CD4-positive, alpha-beta T cell treated with Interleukin-21 for 1 hour (primary cell): ENCODE results near the gene LAMC3.
A peak's percentile ranks its signal among the peaks of the same experiment; 100 is the strongest.
"Not testable (repeated sequence)": the region's sequence is repeated elsewhere in the genome, so short reads cannot be mapped to it uniquely, and the experiment has no call there.

ENCODE experiments used
- DNase-seq: peaks from one replicate; pipeline ENCODE4 v3.0.0-alpha.2; 2020

Gene LAMC3

GRCh38 chr9:130992682-130993032, 16.3 kb upstream of the LAMC3 start:
- no peak for DNase-seq

GRCh38 chr9:130993303-130994030, 15.5 kb upstream of the LAMC3 start:
- no peak for DNase-seq

- DNase-seq, result no peak
These were observed 14.6 kb upstream of the LAMC3 start for GRCh38 chr9:130994135-130995085.

- DNase-seq, result peak; percentile 6
These were observed 13.6 kb upstream of the LAMC3 start for GRCh38 chr9:130995086-130996011.

- no peak for DNase-seq
These were observed 12.8 kb upstream of the LAMC3 start for GRCh38 chr9:130996205-130996604.

- DNase-seq, result no peak
These were observed 12.1 kb upstream of the LAMC3 start for GRCh38 chr9:130996676-130997394.

- no peak for DNase-seq
These were observed 11.6 kb upstream of the LAMC3 start for GRCh38 chr9:130997395-130997684.

- DNase-seq, result peak; percentile 18
These were observed 10.9 kb upstream of the LAMC3 start for GRCh38 chr9:130997925-130998596.

- DNase-seq, result no peak
These were observed 10.3 kb upstream of the LAMC3 start for GRCh38 chr9:130998597-130999244.

GRCh38 chr9:130999245-130999623, 9.7 kb upstream of the LAMC3 start:
- DNase-seq, result no peak

GRCh38 chr9:131000526-131000925, 8.4 kb upstream of the LAMC3 start:
- DNase-seq, result not testable (repeated sequence)

- no peak for DNase-seq
These were observed 8.0 kb upstream of the LAMC3 start for GRCh38 chr9:131001021-131001420.

GRCh38 chr9:131001990-131002389, 7.0 kb upstream of the LAMC3 start:
- no peak for DNase-seq

GRCh38 chr9:131006601-131007000, 2.4 kb upstream of the LAMC3 start:
- DNase-seq, result no peak

- DNase-seq, result no peak
These were observed 888 bp upstream of the LAMC3 start for GRCh38 chr9:131008086-131008485.

GRCh38 chr9:131008563-131008908, 438 bp upstream of the LAMC3 start:
- DNase-seq, result no peak

GRCh38 chr9:131010482-131011273, 1.7 kb downstream of the LAMC3 start:
- no peak for DNase-seq

- DNase-seq, result no peak
These were observed 2.5 kb downstream of the LAMC3 start for GRCh38 chr9:131011274-131012022.

GRCh38 chr9:131012023-131012334, 3.0 kb downstream of the LAMC3 start:
- DNase-seq, result no peak

GRCh38 chr9:131012396-131012917, 3.5 kb downstream of the LAMC3 start:
- DNase-seq, result no peak
